BJ (cell line): ENCODE data around the gene CFAP74. TPM values are rescaled to one million over a fixed set of nuclear protein-coding genes. Genes with fewer than 3 reads are reported as not detected.

ENCODE experiments used
- CTCF ChIA-PET: fragments of 350-600 bp; formaldehyde crosslinking; extraction: SDS; loops from one replicate; lab custom pipeline; 2021; ENCODE audit warnings: antibody characterized with exemption, inconsistent platforms; lab: Yijun Ruan, JAX
- POLR2A ChIA-PET: fragments of 300-600 bp; sonication (Branson Sonifier 250); formaldehyde crosslinking; extraction: SDS; loops from one replicate; lab custom pipeline; 2021; ENCODE audit warnings: antibody characterized with exemption; lab: Charles Lee
- DNase-seq: peaks from one replicate; pipeline ENCODE4 v3.0.0-alpha.2; 2011; ENCODE audit warnings: low read depth
- H3K27me3 ChIP-seq: 2 replicates; pipeline ENCODE4 v1.6.0; 2011; ENCODE audit warnings: low read length; ENCODE audit not compliant: control insufficient read depth, insufficient read depth
- H3K36me3 ChIP-seq: 2 replicates; pipeline ENCODE4 v1.5.1; 2011; ENCODE audit warnings: low read length; ENCODE audit not compliant: control insufficient read depth, insufficient read depth
- H3K4me3 ChIP-seq: 2 replicates; pipeline ENCODE4 v1.5.1; 2011; ENCODE audit warnings: low read depth, mild to moderate bottlenecking, control low read depth, low read length
- polyA plus RNA-seq: library from polyadenylated mRNA; depleted of rRNA; stranded (reverse); fragments of >200 nt; gene quantifications from 2 replicates; pipeline ENCODE4 v1.2.3, GENCODE V29; 2011
- TF ChIP-seq, protein P1 (sequence below): IDR thresholded peaks from 2 replicates; pipeline ENCODE4 v1.5.1; 2011; ENCODE audit warnings: low read depth, mild to moderate bottlenecking, control low read depth, inconsistent platforms, low read length, moderate library complexity; ENCODE audit not compliant: insufficient read depth

Gene CFAP74
- polyA plus RNA-seq, 1 experiment = not detected

DNA sequence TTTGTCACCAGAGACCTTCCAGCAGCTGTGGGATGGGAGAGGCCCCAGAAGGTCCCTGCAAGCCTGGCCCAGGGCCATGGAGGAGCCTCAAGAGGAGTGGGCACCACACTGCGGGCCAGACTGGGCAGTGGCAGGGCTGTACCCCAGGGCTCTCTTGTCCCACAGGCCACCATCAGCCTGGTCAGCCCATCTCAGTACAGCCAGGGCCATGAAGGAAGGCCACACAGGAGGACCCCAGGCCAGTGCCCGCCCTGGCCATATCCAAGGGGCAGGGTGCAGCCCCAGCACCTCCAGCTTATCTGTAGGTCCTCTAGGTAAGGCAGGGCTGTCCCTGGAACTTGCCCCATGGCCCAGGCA is 109.6 kb downstream of the CFAP74 start:
- TF ChIP-seq, protein P1, sequence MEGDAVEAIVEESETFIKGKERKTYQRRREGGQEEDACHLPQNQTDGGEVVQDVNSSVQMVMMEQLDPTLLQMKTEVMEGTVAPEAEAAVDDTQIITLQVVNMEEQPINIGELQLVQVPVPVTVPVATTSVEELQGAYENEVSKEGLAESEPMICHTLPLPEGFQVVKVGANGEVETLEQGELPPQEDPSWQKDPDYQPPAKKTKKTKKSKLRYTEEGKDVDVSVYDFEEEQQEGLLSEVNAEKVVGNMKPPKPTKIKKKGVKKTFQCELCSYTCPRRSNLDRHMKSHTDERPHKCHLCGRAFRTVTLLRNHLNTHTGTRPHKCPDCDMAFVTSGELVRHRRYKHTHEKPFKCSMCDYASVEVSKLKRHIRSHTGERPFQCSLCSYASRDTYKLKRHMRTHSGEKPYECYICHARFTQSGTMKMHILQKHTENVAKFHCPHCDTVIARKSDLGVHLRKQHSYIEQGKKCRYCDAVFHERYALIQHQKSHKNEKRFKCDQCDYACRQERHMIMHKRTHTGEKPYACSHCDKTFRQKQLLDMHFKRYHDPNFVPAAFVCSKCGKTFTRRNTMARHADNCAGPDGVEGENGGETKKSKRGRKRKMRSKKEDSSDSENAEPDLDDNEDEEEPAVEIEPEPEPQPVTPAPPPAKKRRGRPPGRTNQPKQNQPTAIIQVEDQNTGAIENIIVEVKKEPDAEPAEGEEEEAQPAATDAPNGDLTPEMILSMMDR = no peak
- Histone ChIP-seq H3K4me3 (no peak overlapping the region), H3K27me3 (no peaks in the 10 kb centered on the region), H3K36me3 (no peaks in the 10 kb centered on the region)
- ChIA-PET POLR2A (no interaction called here), CTCF (no interaction called here)
- DNase-seq = no peak

DNA sequence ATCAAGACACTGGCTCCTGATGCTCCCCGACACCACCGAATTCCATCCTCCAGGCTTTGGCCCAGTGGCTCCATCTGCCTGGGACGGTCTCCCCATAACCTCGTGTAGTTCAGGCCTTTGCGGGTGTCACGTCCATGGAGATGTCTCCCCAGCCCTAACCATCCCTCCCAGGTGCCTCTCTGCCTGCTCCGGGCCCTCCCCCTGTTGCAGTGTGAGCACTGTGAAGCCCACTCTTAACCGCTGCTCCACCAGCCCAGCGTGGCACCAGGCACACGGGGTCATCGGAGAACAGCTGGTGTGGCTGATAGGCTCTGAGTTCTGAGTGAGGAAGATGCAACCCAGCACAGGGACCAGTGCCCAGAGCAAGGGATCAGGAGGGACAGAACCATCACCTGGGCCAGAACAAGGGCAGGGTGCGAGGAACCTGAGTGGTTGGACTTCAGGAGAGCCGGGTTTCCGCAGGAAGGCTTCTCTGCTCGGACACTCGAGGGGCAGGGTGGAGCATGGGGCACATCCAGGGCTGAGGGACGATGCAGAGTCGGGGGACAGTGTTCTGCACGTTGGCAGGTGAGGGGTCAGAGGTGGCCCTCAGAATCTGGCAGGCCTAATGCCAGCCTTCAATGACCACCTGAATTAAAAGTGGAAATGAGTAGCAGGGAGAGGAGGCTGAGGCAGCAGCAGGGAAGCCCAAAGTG is 110.1 kb downstream of the CFAP74 start:
- Histone ChIP-seq H3K36me3 (no peaks in the 10 kb centered on the region), H3K27me3 (no peaks in the 10 kb centered on the region), H3K4me3 (no peak overlapping the region)
- TF ChIP-seq, protein P1 = no peak
- ChIA-PET POLR2A (no interaction called here), CTCF (no interaction called here)
- no peak for DNase-seq

DNA sequence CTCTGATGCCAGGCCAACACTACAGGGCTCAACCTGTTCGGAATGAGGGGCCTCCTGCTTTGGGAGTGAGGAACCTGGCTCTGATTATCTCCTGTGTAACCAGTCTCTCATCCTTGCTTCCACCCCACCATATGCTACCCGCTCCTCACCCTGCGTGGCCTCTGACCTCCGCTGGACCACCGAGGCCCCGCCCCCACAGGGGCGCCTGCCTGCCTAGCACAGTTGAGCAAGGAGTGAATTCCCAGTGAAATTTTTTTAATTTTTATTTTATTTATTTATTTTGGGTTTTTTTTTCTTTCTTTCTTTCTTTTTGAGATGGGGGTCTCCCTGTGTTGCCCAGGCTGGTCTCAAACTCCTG is 110.8 kb downstream of the CFAP74 start:
- DNase-seq = no peak
- Histone ChIP-seq H3K4me3 (no peak overlapping the region), H3K36me3 (no peaks in the 10 kb centered on the region), H3K27me3 (no peaks in the 10 kb centered on the region)
- POLR2A ChIA-PET = no interaction called here
- TF ChIP-seq, protein P1 = no peak
- CTCF ChIA-PET = interaction anchor here (1.2 to 1.5 kb wide), 2 partner anchors 13 to 168 kb away, joined by 3 to 9 read pairs; partner anchors contain the start of gene CDK11A

DNA sequence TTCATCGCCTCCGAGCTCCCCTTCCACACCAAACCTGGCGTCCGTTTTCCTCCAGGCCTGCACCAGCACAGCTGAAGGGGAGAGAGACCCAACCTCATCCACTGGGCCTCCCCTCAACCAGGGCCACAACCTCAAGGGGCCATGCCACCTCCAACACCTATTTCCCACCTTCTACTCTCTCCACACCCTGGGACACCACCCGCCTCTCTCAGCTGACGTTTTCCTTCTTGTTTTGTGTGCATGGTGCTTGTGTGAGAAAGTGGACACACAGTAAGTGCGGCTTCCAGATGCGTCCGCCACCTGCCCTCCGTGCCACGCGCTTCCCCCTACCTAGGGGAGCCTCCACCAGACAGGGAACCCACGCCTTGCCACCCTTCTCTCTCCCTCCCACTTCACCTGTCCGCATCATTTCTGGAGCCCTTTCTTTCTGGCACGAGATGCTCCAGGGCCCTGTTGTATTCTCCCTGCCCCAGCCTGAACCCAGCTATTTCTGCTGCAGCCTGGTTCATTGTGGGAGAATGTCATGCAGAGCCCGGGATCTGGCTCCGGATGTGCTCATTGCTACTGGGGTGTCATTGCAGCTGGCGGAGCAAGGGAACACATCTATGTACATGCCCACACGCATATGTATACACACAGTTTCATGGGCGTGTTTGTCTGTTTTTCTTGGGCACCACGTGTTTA is 111.4 kb downstream of the CFAP74 start:
- TF ChIP-seq, protein P1 = no peak
- no peak for DNase-seq
- POLR2A ChIA-PET = no interaction called here
- CTCF ChIA-PET = interaction anchor here (1.1 to 1.5 kb wide), 4 partner anchors 10 to 168 kb away, joined by 3 to 9 read pairs (median 4); partner anchors contain the start of gene CDK11A
- H3K36me3 ChIP-seq = no peaks in the 10 kb centered on the region
- peak overlapping the region; percentile 89 for H3K4me3 ChIP-seq
- H3K27me3 ChIP-seq = no peaks in the 10 kb centered on the region

DNA sequence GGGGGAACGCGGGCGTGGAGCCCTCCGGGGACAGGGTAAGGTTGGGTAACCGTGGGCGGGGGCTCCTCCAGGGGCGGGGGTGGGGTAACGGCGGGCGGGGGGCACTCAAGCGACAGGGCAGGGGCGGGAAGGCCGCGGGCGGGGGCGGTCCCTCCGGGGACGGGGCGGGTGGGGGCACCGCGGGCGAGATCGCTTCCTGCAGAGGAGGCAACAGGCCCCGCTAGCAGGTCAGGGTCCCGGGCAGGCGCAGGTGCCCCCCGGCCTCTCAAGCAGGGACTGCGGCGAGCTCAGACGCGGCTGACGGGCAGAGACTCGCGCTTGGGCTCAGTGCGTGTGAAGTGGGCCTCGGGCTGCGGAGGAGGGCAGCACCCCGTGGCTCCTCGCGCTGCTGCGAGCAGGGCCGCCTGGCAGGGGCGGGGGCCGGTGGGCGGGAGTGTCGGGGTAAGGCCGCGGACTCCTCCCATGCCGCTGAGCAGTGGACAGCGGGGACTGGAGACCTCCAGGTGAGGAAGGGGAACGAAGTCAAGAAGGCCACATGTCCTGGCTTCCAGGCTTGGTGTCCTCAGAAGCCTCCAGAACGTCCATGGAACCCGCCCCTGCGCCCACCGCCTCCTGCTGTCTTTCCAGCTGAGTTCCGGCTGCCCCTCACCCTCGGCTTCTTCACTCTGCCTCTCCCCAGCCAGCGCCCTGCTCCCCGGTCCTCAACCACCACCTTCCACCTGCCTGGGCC is 112.1 kb downstream of the CFAP74 start:
- TF ChIP-seq, protein P1 = no peak
- Histone ChIP-seq H3K4me3 (peak overlapping the region; percentile 89), H3K36me3 (no peaks in the 10 kb centered on the region), H3K27me3 (no peaks in the 10 kb centered on the region)
- ChIA-PET POLR2A (no interaction called here), CTCF (interaction anchor here (1.1 to 1.5 kb wide), 4 partner anchors 10 to 167 kb away, joined by 3 to 9 read pairs (median 4); partner anchors contain the start of gene CDK11A)
- DNase-seq = no peak
